A673 (cell line): ENCODE data around the gene EI24. TPM values are rescaled to one million over a fixed set of nuclear protein-coding genes. Genes with fewer than 3 reads are reported as not detected.
"Not testable (repeated sequence)": the region's sequence is repeated elsewhere in the genome, so short reads cannot be mapped to it uniquely, and the experiment has no call there.

Experiments
- BruUV-seq: library from RNA; stranded (reverse); fragments of 400-500 nt; replicated peaks from 2 replicates; lab custom pipeline; 2021; lab: Mats Ljungman, UMichigan
- CTCF ChIA-PET: fragments of 300-600 bp; sonication (Branson Sonifier 250); formaldehyde crosslinking; loops from one replicate; lab custom pipeline; 2022; ENCODE audit warnings: antibody characterized with exemption; lab: Charles Lee
- POLR2A ChIA-PET: fragments of 300-600 bp; sonication (Branson Sonifier 250); formaldehyde crosslinking; loops from one replicate; lab custom pipeline; 2022; ENCODE audit warnings: antibody characterized with exemption; ENCODE audit not compliant: low non-redundant PET; lab: Charles Lee
- DNase-seq: peaks from one replicate; pipeline ENCODE4 v3.0.0-alpha.2; 2015; ENCODE audit warnings: low spot score
- H3K27ac ChIP-seq: fragments of 200-600 bp; sonication (generic); 2 replicates; pipeline ENCODE4 v1.5.1; 2016; ENCODE audit warnings: mixed run types, low read depth, mild to moderate bottlenecking, mixed read lengths, antibody characterized with exemption, low read length; ENCODE audit not compliant: poor library complexity, severe bottlenecking
- H3K27me3 ChIP-seq: fragments of 200-600 bp; sonication (generic); replicated peaks from 2 replicates; pipeline ENCODE4 v1.6.1; 2017; ENCODE audit warnings: mixed run types, low read depth, mild to moderate bottlenecking, mixed read lengths, antibody characterized with exemption, low read length; ENCODE audit not compliant: insufficient read depth, poor library complexity
- H3K36me3 ChIP-seq: fragments of 200-600 bp; sonication (generic); 2 replicates; pipeline ENCODE4 v1.6.1; 2016; ENCODE audit warnings: mixed run types, mild to moderate bottlenecking, mixed read lengths, antibody characterized with exemption, low read length; ENCODE audit not compliant: insufficient read depth, poor library complexity, severe bottlenecking
- H3K4me1 ChIP-seq: fragments of 200-600 bp; sonication (generic); 2 replicates; pipeline ENCODE4 v1.6.1; 2017; ENCODE audit warnings: mixed run types, mild to moderate bottlenecking, mixed read lengths, antibody characterized with exemption, low read length; ENCODE audit not compliant: insufficient read depth, poor library complexity, severe bottlenecking
- H3K4me3 ChIP-seq: fragments of 200-600 bp; sonication (generic); 2 replicates; pipeline ENCODE4 v1.5.1; 2016; ENCODE audit warnings: low read depth, mixed run types, mild to moderate bottlenecking, mixed read lengths, low read length; ENCODE audit not compliant: poor library complexity, severe bottlenecking
- H3K9me3 ChIP-seq: fragments of 200-600 bp; sonication (generic); 2 replicates; pipeline ENCODE4 v1.6.1; 2016; ENCODE audit warnings: mixed run types, low read depth, mild to moderate bottlenecking, mixed read lengths, antibody characterized with exemption, low read length; ENCODE audit not compliant: poor library complexity, severe bottlenecking
- EZH2 ChIP-seq: fragments of 200-600 bp; sonication (generic); IDR thresholded peaks from 2 replicates; pipeline ENCODE4 v1.6.1; 2017; ENCODE audit warnings: borderline replicate concordance, low read depth, mild to moderate bottlenecking, mixed read lengths, antibody characterized with exemption, low read length; ENCODE audit not compliant: poor library complexity, severe bottlenecking
- intact Hi-C: fragments of 100-400 bp; cut with micrococcal nuclease; formaldehyde crosslinking; loops from one replicate; pipeline ENCODE4 v1.10.0; 2022; ENCODE audit not compliant: unreplicated experiment
- total RNA-seq: library from RNA; stranded (reverse); gene quantifications from 2 replicates; pipeline ENCODE4 v1.2.3, GENCODE V29; 2021
- TF ChIP-seq, protein P1 (sequence below): fragments of 300-800, 200-600 bp; sonication (generic); conservative IDR thresholded peaks from 2 replicates; pipeline ENCODE4 v1.5.1; 2017; ENCODE audit warnings: low read depth, mild to moderate bottlenecking, antibody characterized with exemption, low read length, moderate library complexity, mixed read lengths

EI24 gene
- total RNA-seq, 1 experiment from 2014 or later, result 161 TPM

GRCh38 chr11:125570952-125571351, 1.7 kb downstream of the EI24 start:
- no peak for DNase-seq

GRCh38 chr11:125572916-125573315, 3.6 kb downstream of the EI24 start:
- no peak for DNase-seq
- ChIA-PET CTCF (no interaction called here), POLR2A (no interaction called here)
- no peak for TF ChIP-seq EZH2
- TF ChIP-seq, protein P1, sequence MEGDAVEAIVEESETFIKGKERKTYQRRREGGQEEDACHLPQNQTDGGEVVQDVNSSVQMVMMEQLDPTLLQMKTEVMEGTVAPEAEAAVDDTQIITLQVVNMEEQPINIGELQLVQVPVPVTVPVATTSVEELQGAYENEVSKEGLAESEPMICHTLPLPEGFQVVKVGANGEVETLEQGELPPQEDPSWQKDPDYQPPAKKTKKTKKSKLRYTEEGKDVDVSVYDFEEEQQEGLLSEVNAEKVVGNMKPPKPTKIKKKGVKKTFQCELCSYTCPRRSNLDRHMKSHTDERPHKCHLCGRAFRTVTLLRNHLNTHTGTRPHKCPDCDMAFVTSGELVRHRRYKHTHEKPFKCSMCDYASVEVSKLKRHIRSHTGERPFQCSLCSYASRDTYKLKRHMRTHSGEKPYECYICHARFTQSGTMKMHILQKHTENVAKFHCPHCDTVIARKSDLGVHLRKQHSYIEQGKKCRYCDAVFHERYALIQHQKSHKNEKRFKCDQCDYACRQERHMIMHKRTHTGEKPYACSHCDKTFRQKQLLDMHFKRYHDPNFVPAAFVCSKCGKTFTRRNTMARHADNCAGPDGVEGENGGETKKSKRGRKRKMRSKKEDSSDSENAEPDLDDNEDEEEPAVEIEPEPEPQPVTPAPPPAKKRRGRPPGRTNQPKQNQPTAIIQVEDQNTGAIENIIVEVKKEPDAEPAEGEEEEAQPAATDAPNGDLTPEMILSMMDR, result no peak
- no peak overlapping the region for H3K4me3 ChIP-seq
- no peaks in the 10 kb centered on the region for H3K27me3 ChIP-seq
- H3K4me1 ChIP-seq, result peaks cover 13% of the 10 kb centered on the region
- H3K27ac ChIP-seq, result no peak overlapping the region
- BruUV-seq, result no TSS peak
- no peaks in the 10 kb centered on the region for H3K9me3 ChIP-seq
- intact Hi-C loops, result no loop called here
- H3K36me3 ChIP-seq, result peaks cover 54% of the 10 kb centered on the region

More at GRCh38 chr11:125570952-125571351, 1.7 kb downstream of the EI24 start:
- Histone ChIP-seq H3K36me3 (peaks cover 35% of the 10 kb centered on the region), H3K27me3 (no peaks in the 10 kb centered on the region), H3K9me3 (no peaks in the 10 kb centered on the region), H3K4me3 (no peak overlapping the region), H3K4me1 (peaks cover 13% of the 10 kb centered on the region), H3K27ac (no peak overlapping the region)
- no TSS peak for BruUV-seq
- TF ChIP-seq, protein P1, result no peak
- TF ChIP-seq EZH2, result no peak
- POLR2A ChIA-PET, result no interaction called here
- CTCF ChIA-PET, result no interaction called here
- intact Hi-C loops, result no loop called here

- CTCF ChIA-PET, H3K27me3 ChIP-seq, intact Hi-C loops, H3K4me3 ChIP-seq, POLR2A ChIA-PET, H3K4me1 ChIP-seq, H3K27ac ChIP-seq, DNase-seq, BruUV-seq, H3K9me3 ChIP-seq: not testable (repeated sequence)
- peaks cover 93% of the 10 kb centered on the region for H3K36me3 ChIP-seq
Measured at GRCh38 chr11:125577181-125577580, 7.9 kb downstream of the EI24 start.

- no peaks in the 10 kb centered on the region for H3K9me3 ChIP-seq
- ChIA-PET POLR2A (no interaction called here), CTCF (no interaction called here)
- no peak for TF ChIP-seq EZH2
- TF ChIP-seq, protein P1, result no peak
- H3K4me3 ChIP-seq, result no peak overlapping the region
- DNase-seq, result no peak
- H3K4me1 ChIP-seq, result no peaks in the 10 kb centered on the region
- no peaks in the 10 kb centered on the region for H3K27me3 ChIP-seq
- H3K36me3 ChIP-seq, result peaks cover 94% of the 10 kb centered on the region
- intact Hi-C loops, result no loop called here
- H3K27ac ChIP-seq, result no peak overlapping the region
- BruUV-seq, result no TSS peak
Measured at GRCh38 chr11:125578783-125579182, 9.5 kb downstream of the EI24 start.
